A549 (cell line): ENCODE data around the gene PAPSS2. TPM values are rescaled to one million over a fixed set of nuclear protein-coding genes. Genes with fewer than 3 reads are reported as not detected.
A peak's percentile ranks its signal among the peaks of the same experiment; 100 is the strongest.

ENCODE experiments used
- ATAC-seq, 2 experiments: fragments of 200-7000 bp in 1 of 2; fragments of >200 bp in 1 of 2; cut with Nextera tagmentation in 1 of 2; cut with Tn5 transposase in 1 of 2; 3 replicates each; pipeline versions ENCODE4 v1.8.0 to v1.9.1; 2018 to 2020; ENCODE audit warnings: mild to moderate bottlenecking in 1 of 2, moderate library complexity in 1 of 2
- CTCF ChIA-PET: fragments of 300-600 bp; sonication (Branson Sonifier 250); formaldehyde crosslinking; extraction: SDS; loops from one replicate; lab custom pipeline; 2021; ENCODE audit warnings: antibody characterized with exemption, inconsistent platforms; lab: Yijun Ruan, JAX
- POLR2A ChIA-PET: fragments of 350-600 bp; formaldehyde crosslinking; extraction: SDS; loops from one replicate; lab custom pipeline; 2021; ENCODE audit warnings: antibody characterized with exemption, inconsistent platforms; lab: Yijun Ruan, JAX
- DNase-seq, 2 experiments: peaks; one replicate each; pipeline versions ENCODE4 v3.0.0 to v3.0.0-alpha.2; 2011 to 2016; ENCODE audit warnings: low read depth in 1 of 2, low spot score in 1 of 2
- FAIRE-seq: peaks from 2 replicates; lab custom pipeline; 2011; peaks lifted over from hg19 to GRCh38; lab: Jason Lieb, UNC
- H3K27ac ChIP-seq, 2 experiments: fragments of >200 bp; sonication (Bioruptor Twin); formaldehyde crosslinking; 3 replicates each; pipeline ENCODE4 v1.5.1; 2016 to 2017
- H3K4me1 ChIP-seq: fragments of >200 bp; sonication (Bioruptor Twin); formaldehyde crosslinking; 3 replicates; pipeline ENCODE4 v1.6.1; 2016
- H3K4me2 ChIP-seq: fragments of >200 bp; sonication (Bioruptor Twin); formaldehyde crosslinking; 3 replicates; pipeline ENCODE4 v1.6.1; 2016
- H3K4me3 ChIP-seq: fragments of >200 bp; sonication (Bioruptor Twin); formaldehyde crosslinking; 3 replicates; pipeline ENCODE4 v1.5.1; 2016
- H3K9me3 ChIP-seq: fragments of >200 bp; sonication (Bioruptor Twin); formaldehyde crosslinking; 3 replicates; pipeline ENCODE4 v1.6.1; 2016
- BHLHE40 ChIP-seq: IDR thresholded peaks from 2 replicates; pipeline ENCODE4 v1.6.1; 2012; ENCODE audit warnings: low read depth, low read length, inconsistent platforms
- CEBPB ChIP-seq, 2 experiments: fragments of >200 bp in 1 of 2; sonication (Bioruptor Twin) in 1 of 2; formaldehyde crosslinking in 1 of 2; IDR thresholded peaks; 2 replicates each; pipeline ENCODE4 v1.6.1; 2012 to 2016
- CHD2 ChIP-seq: fragments of 150-350 bp; IDR thresholded peaks from 2 replicates; pipeline ENCODE4 v1.6.1; 2014; ENCODE audit warnings: low read length; ENCODE audit not compliant: partially characterized antibody
- CHD4 ChIP-seq: fragments of 200-600 bp; sonication (generic); IDR thresholded peaks from 2 replicates; pipeline ENCODE4 v1.6.1; 2016; ENCODE audit warnings: antibody characterized with exemption, mild to moderate bottlenecking, borderline replicate concordance
- CTCF ChIP-seq: fragments of >200 bp; sonication (Bioruptor Twin); formaldehyde crosslinking; IDR thresholded peaks from 3 replicates; pipeline ENCODE4 v1.5.1; 2016
- EHF ChIP-seq: fragments of 250-450 bp; sonication (Bioruptor Pico); IDR thresholded peaks from 2 replicates; pipeline ENCODE4 v1.5.0; 2020; ENCODE audit warnings: mild to moderate bottlenecking
- FOSB ChIP-seq: fragments of 250-450 bp; sonication (Bioruptor Pico); IDR thresholded peaks from 2 replicates; pipeline ENCODE4 v1.5.0; 2020; ENCODE audit warnings: mild to moderate bottlenecking, moderate library complexity
- HMGXB4 ChIP-seq: fragments of 250-450 bp; sonication (Bioruptor Pico); IDR thresholded peaks from 2 replicates; pipeline ENCODE4 v1.5.0; 2021; ENCODE audit warnings: mild to moderate bottlenecking, moderate library complexity, borderline replicate concordance
- HOXB13 ChIP-seq: fragments of 250-450 bp; sonication (Bioruptor Pico); IDR thresholded peaks from 2 replicates; pipeline ENCODE4 v1.5.0; 2020; ENCODE audit warnings: low read depth, mild to moderate bottlenecking, moderate library complexity
- HOXB5 ChIP-seq: fragments of 250-450 bp; sonication (Bioruptor Pico); IDR thresholded peaks from 2 replicates; pipeline ENCODE4 v1.5.0; 2020; ENCODE audit warnings: mild to moderate bottlenecking, moderate library complexity
- KDM1A ChIP-seq: fragments of 200-600 bp; sonication (generic); IDR thresholded peaks from 2 replicates; pipeline ENCODE4 v1.6.1; 2016; ENCODE audit warnings: low read depth, mild to moderate bottlenecking
- KDM5A ChIP-seq: fragments of 200-600 bp; sonication (generic); IDR thresholded peaks from 2 replicates; pipeline ENCODE4 v1.6.1; 2016; ENCODE audit warnings: antibody characterized with exemption, mild to moderate bottlenecking
- MYC ChIP-seq: IDR thresholded peaks from 2 replicates; pipeline ENCODE4 v1.6.1; 2012; ENCODE audit warnings: mild to moderate bottlenecking, inconsistent platforms, low read length, improper control_type of control experiment, borderline replicate concordance
- NR3C1 ChIP-seq: fragments of >200 bp; sonication (Bioruptor Twin); formaldehyde crosslinking; IDR thresholded peaks from 3 replicates; pipeline ENCODE4 v1.6.1; 2017
- RAD21 ChIP-seq, 2 experiments: fragments of >200 bp in 1 of 2; sonication (Bioruptor Twin) in 1 of 2; formaldehyde crosslinking in 1 of 2; IDR thresholded peaks in 1 of 2; conservative IDR thresholded peaks in 1 of 2; 2 replicates in 1 of 2; 3 replicates in 1 of 2; pipeline ENCODE4 v1.6.1; 2012 to 2018; ENCODE audit warnings: inconsistent platforms in 1 of 2
- RARB ChIP-seq: fragments of 250-450 bp; sonication (Bioruptor Pico); IDR thresholded peaks from 2 replicates; pipeline ENCODE4 v1.8.0; 2021; ENCODE audit warnings: mild to moderate bottlenecking, moderate library complexity
- TFCP2L1 ChIP-seq: fragments of 250-450 bp; sonication (Bioruptor Pico); IDR thresholded peaks from 2 replicates; pipeline ENCODE4 v1.5.0; 2021; ENCODE audit warnings: mild to moderate bottlenecking
- ZFP36 ChIP-seq: fragments of 450-650 bp; IDR thresholded peaks from 2 replicates; pipeline ENCODE4 v1.6.1; 2014; ENCODE audit warnings: borderline replicate concordance; ENCODE audit not compliant: partially characterized antibody
- ZSCAN20 ChIP-seq: fragments of 250-450 bp; sonication (Bioruptor Pico); IDR thresholded peaks from 2 replicates; pipeline ENCODE4 v1.8.0; 2022; ENCODE audit warnings: mild to moderate bottlenecking, moderate library complexity
- WGBS: methylation state at CpG from one replicate; pipeline ENCODE4 v1.1.6; 2017; ENCODE audit errors: missing lambda C conversion rate; 5-methylcytosine and 5-hydroxymethylcytosine counted together
- polyA plus RNA-seq, 4 experiments: library from polyadenylated mRNA; depleted of rRNA in 3 of 4; stranded (reverse); fragments of >200 nt; fragmentation: RNase III in 1 of 4; extraction: RNeasy Plus Mini Kit Qiagen cat#74134 plus additional on column Dnase treatment in 1 of 4; gene quantifications; 2 replicates in 3 of 4; 3 replicates in 1 of 4; pipeline ENCODE4 v1.2.3, GENCODE V29; 2011 to 2017
- TF ChIP-seq, protein P1 (sequence below): fragments of >200 bp; sonication (Bioruptor Twin); formaldehyde crosslinking; IDR thresholded peaks from 2 replicates; pipeline ENCODE4 v1.6.1; 2016
- TF ChIP-seq, protein P2 (sequence below): IDR thresholded peaks from 2 replicates; pipeline ENCODE4 v1.6.1; 2012

PAPSS2 gene
- polyA plus RNA-seq, 2 of the 4 experiments (the other 2 are of a cell fraction), result 27.7 to 29.0 TPM

DNA sequence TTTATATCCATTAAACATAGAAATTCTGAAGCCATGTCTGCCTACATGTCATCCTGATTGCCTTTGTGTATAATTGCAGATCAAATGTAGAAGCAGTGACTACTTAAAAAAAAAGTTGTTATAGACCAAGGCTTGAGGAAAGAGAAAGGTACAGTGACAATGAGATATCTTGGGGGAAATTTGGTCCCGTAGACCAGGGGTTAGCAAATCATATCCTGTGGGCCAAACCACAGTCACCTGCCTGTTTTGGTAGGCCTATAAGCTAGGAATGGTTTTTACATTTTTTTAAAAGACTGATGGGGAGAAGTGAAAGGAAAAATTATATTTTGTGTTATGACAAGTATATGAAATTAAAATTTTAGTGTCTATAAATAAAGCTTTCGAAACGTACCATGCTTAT is 12.9 kb downstream of the PAPSS2 start (continued):
- TF ChIP-seq MYC (no peak), FOSB (CRISPR knock-in tag) (no peak)

- peak overlapping the region; percentile 51; the same call in 2 of the 3 replicates for H3K4me2 ChIP-seq
- no peak for TF ChIP-seq HMGXB4 (CRISPR knock-in tag)
- TF ChIP-seq, protein P1, sequence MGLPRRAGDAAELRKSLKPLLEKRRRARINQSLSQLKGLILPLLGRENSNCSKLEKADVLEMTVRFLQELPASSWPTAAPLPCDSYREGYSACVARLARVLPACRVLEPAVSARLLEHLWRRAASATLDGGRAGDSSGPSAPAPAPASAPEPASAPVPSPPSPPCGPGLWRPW, result no peak
- POLR2A ChIA-PET, result interaction anchor here (0.8 kb wide), 1 partner anchor 187 kb away, joined by 3 read pairs; no protein-coding TSS in a partner anchor
These were observed 15.3 kb downstream of the PAPSS2 start for GRCh38 chr10:87674943-87675342.

GRCh38 chr10:87675396-87676376 is 16.0 kb downstream of the PAPSS2 start:
- no peak overlapping the region for H3K4me3 ChIP-seq
- peaks cover 17% of the 10 kb centered on the region for H3K4me1 ChIP-seq
- DNase-seq, result peak in 1 of 2 experiments; percentile 42
- no peak for FAIRE-seq
- peak overlapping the region; percentile 51 for H3K4me2 ChIP-seq
- no peaks in the 10 kb centered on the region for H3K9me3 ChIP-seq
- peak overlapping the region; percentile 10 to 39; a peak in 5 of 6 replicates for H3K27ac ChIP-seq
- ChIA-PET CTCF (interaction anchor here (0.9 to 1.8 kb wide), 6 partner anchors 12 to 142 kb away, joined by 3 to 6 read pairs (median 3); no protein-coding TSS in a partner anchor), POLR2A (interaction anchor here (0.8 kb wide), 1 partner anchor 186 kb away, joined by 3 read pairs; no protein-coding TSS in a partner anchor)
- 56% methylated on average over 8 of the region's 8 CpGs for WGBS
- peak in 1 of 2 experiments; percentile 52; a peak in 3 of 6 replicates for ATAC-seq
- TF ChIP-seq ZFP36, result no peak
- TF ChIP-seq CTCF, result no peak
- TF ChIP-seq CHD2, result no peak
- TF ChIP-seq HOXB5 (CRISPR knock-in tag), result no peak
- TF ChIP-seq KDM5A, result no peak
- TF ChIP-seq CHD4, result no peak
- TF ChIP-seq KDM1A, result no peak
- no peak for TF ChIP-seq CEBPB (IDR thresholded peaks at IDR 0.05)
- no peak for TF ChIP-seq EHF
- no peak for TF ChIP-seq RARB (CRISPR knock-in tag)

More at GRCh38 chr10:87674943-87675342, 15.3 kb downstream of the PAPSS2 start:
- FAIRE-seq (no peak), DNase-seq (no peak), ATAC-seq (no peak)
- peaks cover 17% of the 10 kb centered on the region for H3K4me1 ChIP-seq
- CTCF ChIA-PET, result interaction anchor here (1.5 kb wide), 1 partner anchor 15 kb away, joined by 3 read pairs; no protein-coding TSS in a partner anchor
- 0 out of 6 replicates have a peak overlapping the region, but pooled peaks of 1 of the 2 experiments have one; percentile 27 for H3K27ac ChIP-seq
- WGBS, result 76% methylated on average over 1 of the region's 1 CpG
- H3K9me3 ChIP-seq, result no peaks in the 10 kb centered on the region
- no peak overlapping the region for H3K4me3 ChIP-seq

GRCh38 chr10:87677595-87677994 is 17.9 kb downstream of the PAPSS2 start:
- Histone ChIP-seq H3K4me1 (peaks cover 17% of the 10 kb centered on the region), H3K4me3 (no peak overlapping the region), H3K27ac (no peak overlapping the region), H3K4me2 (no peak overlapping the region), H3K9me3 (no peaks in the 10 kb centered on the region)
- ChIA-PET CTCF (no interaction called here), POLR2A (no interaction called here)
- no peak for ATAC-seq
- DNase-seq, result no peak
- 92% methylated on average over 1 of the region's 1 CpG for WGBS
- FAIRE-seq, result no peak
- TF ChIP-seq CTCF (no peak), CEBPB (IDR thresholded peaks at IDR 0.05) (no peak), HOXB5 (CRISPR knock-in tag) (no peak), RAD21 (conservative IDR thresholded peaks at IDR 0.05 in 1 of 2, IDR thresholded peaks at IDR 0.05 in 1 of 2) (no peak), KDM5A (no peak), HOXB13 (CRISPR knock-in tag) (no peak), ZSCAN20 (no peak), TFCP2L1 (CRISPR knock-in tag) (no peak), FOSB (CRISPR knock-in tag) (no peak), EHF (no peak), NR3C1 (no peak), BHLHE40 (no peak)
- TF ChIP-seq, protein P2, sequence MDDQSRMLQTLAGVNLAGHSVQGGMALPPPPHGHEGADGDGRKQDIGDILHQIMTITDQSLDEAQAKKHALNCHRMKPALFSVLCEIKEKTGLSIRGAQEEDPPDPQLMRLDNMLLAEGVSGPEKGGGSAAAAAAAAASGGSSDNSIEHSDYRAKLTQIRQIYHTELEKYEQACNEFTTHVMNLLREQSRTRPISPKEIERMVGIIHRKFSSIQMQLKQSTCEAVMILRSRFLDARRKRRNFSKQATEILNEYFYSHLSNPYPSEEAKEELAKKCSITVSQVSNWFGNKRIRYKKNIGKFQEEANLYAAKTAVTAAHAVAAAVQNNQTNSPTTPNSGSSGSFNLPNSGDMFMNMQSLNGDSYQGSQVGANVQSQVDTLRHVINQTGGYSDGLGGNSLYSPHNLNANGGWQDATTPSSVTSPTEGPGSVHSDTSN, result no peak
- TF ChIP-seq, protein P1, result no peak
